Esophagus squamous epithelium (tissue), 5 donors: ENCODE data around the gene SPAG9. TPM values are rescaled to one million over a fixed set of nuclear protein-coding genes. Genes with fewer than 3 reads are reported as not detected.
"Not testable (repeated sequence)": the region's sequence is repeated elsewhere in the genome, so short reads cannot be mapped to it uniquely, and the experiment has no call there.

Experiments used
- DNase-seq: peaks from one replicate; lab custom pipeline; 2025; lab: John Stamatoyannopoulos, UW
- H3K27ac ChIP-seq, 4 donors: fragments of 200-600 bp; sonication (generic); one replicate each; pipeline ENCODE4 v1.5.1; 2016 to 2019; ENCODE audit warnings: mild to moderate bottlenecking in 1 of 4
- H3K27me3 ChIP-seq, 4 donors: fragments of 200-600 bp; sonication (generic); 1 replicate in 3 of 4; 2 replicates in 1 of 4; pipeline versions ENCODE4 v1.5.1 to v1.6.0; 2017 to 2021; ENCODE audit warnings: antibody characterized with exemption in 1 of 4
- H3K36me3 ChIP-seq, 3 donors: fragments of 200-600 bp; sonication (generic); one replicate each; pipeline ENCODE4 v1.5.1; 2016 to 2019
- H3K4me1 ChIP-seq, 3 donors: fragments of 200-600 bp; sonication (generic); one replicate each; pipeline ENCODE4 v1.5.1; 2017 to 2019
- H3K4me3 ChIP-seq, 4 donors: fragments of 200-600 bp; sonication (generic); 1 replicate in 3 of 4; 2 replicates in 1 of 4; pipeline ENCODE4 v1.5.1; 2016 to 2019; ENCODE audit warnings: mild to moderate bottlenecking in 2 of 4, moderate library complexity in 1 of 4
- H3K9me3 ChIP-seq, 3 donors: fragments of 200-600 bp; sonication (generic); one replicate each; pipeline ENCODE4 v1.5.1; 2016 to 2019
- POLR2A ChIP-seq, 4 donors: fragments of 450-650 bp; IDR thresholded peaks; one replicate each; pipeline ENCODE4 v1.6.1; 2017; ENCODE audit warnings: antibody characterized with exemption in 4 of 4, mild to moderate bottlenecking in 4 of 4, moderate library complexity in 3 of 4
- WGBS, 2 donors: methylation state at CpG; one replicate each; pipeline ENCODE4 v1.1.5; 2018; 5-methylcytosine and 5-hydroxymethylcytosine counted together
- intact Hi-C: fragments of 100-400 bp; cut with DNase I; formaldehyde crosslinking; loops from one replicate; pipeline ENCODE4 v1.15.0; 2022
- total RNA-seq, 4 donors: library from RNA; depleted of rRNA; stranded (reverse); fragments of >200 nt; gene quantifications; one replicate each; pipeline ENCODE4 v1.1.0, GENCODE V29; 2016
- TF ChIP-seq, protein P1 (sequence below), 6 experiments: fragments of 450-650 bp in 4 of 6; fragments of 200-600 bp in 2 of 6; sonication (generic) in 2 of 6; IDR thresholded peaks; one replicate each; pipeline ENCODE4 v1.5.1; 2016 to 2019; ENCODE audit warnings: antibody characterized with exemption in 6 of 6, mild to moderate bottlenecking in 4 of 6, moderate library complexity in 4 of 6
- donor health status: DM: yes; HTN: yes; CAD: no.

Gene SPAG9
- total RNA-seq, 4 donors from 2014 or later, result 25.6 to 88.5 (median 49.9) TPM

DNA sequence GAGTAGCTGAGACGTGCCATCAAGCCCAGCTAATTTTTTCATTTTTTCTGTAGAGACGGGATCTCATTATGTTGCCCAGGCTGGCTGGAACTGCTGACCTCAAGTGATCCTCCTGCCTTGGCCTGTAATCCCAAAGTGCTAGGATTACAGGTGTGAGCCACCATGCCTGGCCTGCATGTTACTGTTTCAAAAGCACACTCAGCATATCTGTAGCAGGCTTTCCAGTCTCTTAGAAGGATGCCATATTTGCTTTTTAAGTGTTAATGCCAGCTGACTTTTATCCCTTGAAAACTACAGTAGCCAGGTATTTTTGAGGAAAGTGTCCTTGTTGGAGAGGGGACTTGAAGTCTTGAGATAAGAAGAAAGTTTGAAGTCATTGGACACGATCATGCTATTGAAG is 15.3 kb upstream of the SPAG9 start:
- TF ChIP-seq, protein P1, sequence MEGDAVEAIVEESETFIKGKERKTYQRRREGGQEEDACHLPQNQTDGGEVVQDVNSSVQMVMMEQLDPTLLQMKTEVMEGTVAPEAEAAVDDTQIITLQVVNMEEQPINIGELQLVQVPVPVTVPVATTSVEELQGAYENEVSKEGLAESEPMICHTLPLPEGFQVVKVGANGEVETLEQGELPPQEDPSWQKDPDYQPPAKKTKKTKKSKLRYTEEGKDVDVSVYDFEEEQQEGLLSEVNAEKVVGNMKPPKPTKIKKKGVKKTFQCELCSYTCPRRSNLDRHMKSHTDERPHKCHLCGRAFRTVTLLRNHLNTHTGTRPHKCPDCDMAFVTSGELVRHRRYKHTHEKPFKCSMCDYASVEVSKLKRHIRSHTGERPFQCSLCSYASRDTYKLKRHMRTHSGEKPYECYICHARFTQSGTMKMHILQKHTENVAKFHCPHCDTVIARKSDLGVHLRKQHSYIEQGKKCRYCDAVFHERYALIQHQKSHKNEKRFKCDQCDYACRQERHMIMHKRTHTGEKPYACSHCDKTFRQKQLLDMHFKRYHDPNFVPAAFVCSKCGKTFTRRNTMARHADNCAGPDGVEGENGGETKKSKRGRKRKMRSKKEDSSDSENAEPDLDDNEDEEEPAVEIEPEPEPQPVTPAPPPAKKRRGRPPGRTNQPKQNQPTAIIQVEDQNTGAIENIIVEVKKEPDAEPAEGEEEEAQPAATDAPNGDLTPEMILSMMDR (IDR thresholded peaks at IDR 0.05), result no peak
- TF ChIP-seq POLR2A (IDR thresholded peaks at IDR 0.05), result no peak
- Histone ChIP-seq H3K4me3 (no peak overlapping the region), H3K27ac (no peak overlapping the region), H3K36me3 (no peaks in the 10 kb centered on the region), H3K4me1 (peaks cover 0 to 6% (median 0%) of the 10 kb centered on the region in 3 donors), H3K27me3 (no peaks in the 10 kb centered on the region), H3K9me3 (no peaks in the 10 kb centered on the region)
- intact Hi-C loops, result no loop called here
- DNase-seq, result no peak
- 87 to 93% methylated on average over 3 of the region's 3 CpGs for WGBS, 2 donors

DNA sequence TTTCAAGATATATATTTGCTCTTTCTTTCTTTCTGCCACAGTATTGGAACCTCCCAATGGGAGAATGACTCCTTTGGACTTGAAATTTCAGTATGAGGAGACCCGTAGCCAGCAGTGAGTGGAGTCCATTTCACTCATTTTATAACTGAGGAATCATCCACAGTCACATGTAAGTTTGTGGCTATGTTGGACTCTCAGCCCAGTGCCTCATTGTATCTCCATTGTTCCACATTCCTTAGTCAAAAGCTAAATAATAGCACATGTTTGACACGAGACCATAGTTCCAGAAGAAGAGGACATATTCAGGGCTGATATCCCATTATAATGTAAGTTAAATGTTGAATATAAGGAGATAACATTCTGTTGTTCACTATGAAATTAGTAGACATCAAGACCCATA is 12.7 kb upstream of the SPAG9 start:
- Histone ChIP-seq H3K9me3 (no peaks in the 10 kb centered on the region), H3K4me3 (no peak overlapping the region), H3K36me3 (no peaks in the 10 kb centered on the region), H3K4me1 (peaks cover 0 to 7% (median under 1%) of the 10 kb centered on the region in 3 donors), H3K27me3 (no peaks in the 10 kb centered on the region), H3K27ac (peak overlapping the region in 1 of 4 donors; percentile 10)
- TF ChIP-seq, protein P1 (IDR thresholded peaks at IDR 0.05), result no peak
- TF ChIP-seq POLR2A (IDR thresholded peaks at IDR 0.05), result no peak
- intact Hi-C loops, result no loop called here
- WGBS, 2 donors, result 69 to 72% methylated on average over 2 of the region's 2 CpGs
- no peak for DNase-seq

DNA sequence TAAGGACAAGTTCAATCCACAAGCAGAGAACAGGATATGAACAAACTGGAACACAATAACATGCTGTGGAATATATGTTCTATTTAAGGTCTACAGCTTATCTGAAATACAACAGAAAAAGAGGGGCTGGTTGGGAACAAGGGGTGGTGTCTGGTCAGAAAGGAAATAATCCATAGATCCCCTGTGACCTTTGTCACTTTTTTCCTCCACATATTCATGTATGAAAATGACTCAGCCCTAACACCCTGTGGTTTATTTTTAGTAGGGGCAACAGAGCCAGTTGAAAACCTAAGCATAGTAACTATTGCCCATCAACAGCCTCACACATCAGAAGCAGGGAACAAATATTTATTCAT is 12.3 kb upstream of the SPAG9 start:
- H3K9me3 ChIP-seq, result no peaks in the 10 kb centered on the region
- H3K27ac ChIP-seq, result peak overlapping the region in 1 of 4 donors; percentile 10
- H3K36me3 ChIP-seq, result no peaks in the 10 kb centered on the region
- intact Hi-C loops, result no loop called here
- TF ChIP-seq, protein P1 (IDR thresholded peaks at IDR 0.05), result no peak
- no peak for TF ChIP-seq POLR2A (IDR thresholded peaks at IDR 0.05)
- peaks cover 0 to 10% (median 5%) of the 10 kb centered on the region in 3 donors for H3K4me1 ChIP-seq
- no peaks in the 10 kb centered on the region for H3K27me3 ChIP-seq
- DNase-seq, result no peak
- H3K4me3 ChIP-seq, result no peak overlapping the region

DNA sequence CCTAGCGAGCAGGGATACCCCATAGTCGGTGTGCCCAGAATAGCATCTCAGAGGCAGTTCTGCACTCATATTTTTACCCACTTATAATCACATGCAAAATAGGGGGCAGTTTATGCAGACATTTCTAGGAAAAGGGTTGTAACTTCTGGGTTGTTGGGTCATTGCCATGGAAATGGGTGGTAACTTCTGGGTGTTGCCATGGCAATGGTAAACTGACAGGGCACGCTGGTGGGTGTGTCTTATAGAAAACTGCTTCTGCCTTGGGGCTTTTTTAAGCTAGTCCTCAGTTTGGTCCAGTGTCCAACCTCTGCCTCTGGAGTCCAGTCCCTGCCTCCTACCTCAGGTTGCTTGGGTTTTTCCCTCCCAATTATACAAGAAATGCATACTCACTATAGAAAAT is 7.4 kb upstream of the SPAG9 start:
- peaks cover 0 to 10% (median 8%) of the 10 kb centered on the region in 3 donors for H3K4me1 ChIP-seq
- no peak overlapping the region for H3K27ac ChIP-seq
- no peak overlapping the region for H3K4me3 ChIP-seq
- no peak for TF ChIP-seq POLR2A (IDR thresholded peaks at IDR 0.05)
- TF ChIP-seq, protein P1 (IDR thresholded peaks at IDR 0.05), result no peak
- no peaks in the 10 kb centered on the region for H3K27me3 ChIP-seq
- DNase-seq, result no peak
- H3K9me3 ChIP-seq, result no peaks in the 10 kb centered on the region
- 38 to 47% methylated on average over 3 of the region's 3 CpGs for WGBS, 2 donors
- no peaks in the 10 kb centered on the region for H3K36me3 ChIP-seq
- intact Hi-C loops, result no loop called here

DNA sequence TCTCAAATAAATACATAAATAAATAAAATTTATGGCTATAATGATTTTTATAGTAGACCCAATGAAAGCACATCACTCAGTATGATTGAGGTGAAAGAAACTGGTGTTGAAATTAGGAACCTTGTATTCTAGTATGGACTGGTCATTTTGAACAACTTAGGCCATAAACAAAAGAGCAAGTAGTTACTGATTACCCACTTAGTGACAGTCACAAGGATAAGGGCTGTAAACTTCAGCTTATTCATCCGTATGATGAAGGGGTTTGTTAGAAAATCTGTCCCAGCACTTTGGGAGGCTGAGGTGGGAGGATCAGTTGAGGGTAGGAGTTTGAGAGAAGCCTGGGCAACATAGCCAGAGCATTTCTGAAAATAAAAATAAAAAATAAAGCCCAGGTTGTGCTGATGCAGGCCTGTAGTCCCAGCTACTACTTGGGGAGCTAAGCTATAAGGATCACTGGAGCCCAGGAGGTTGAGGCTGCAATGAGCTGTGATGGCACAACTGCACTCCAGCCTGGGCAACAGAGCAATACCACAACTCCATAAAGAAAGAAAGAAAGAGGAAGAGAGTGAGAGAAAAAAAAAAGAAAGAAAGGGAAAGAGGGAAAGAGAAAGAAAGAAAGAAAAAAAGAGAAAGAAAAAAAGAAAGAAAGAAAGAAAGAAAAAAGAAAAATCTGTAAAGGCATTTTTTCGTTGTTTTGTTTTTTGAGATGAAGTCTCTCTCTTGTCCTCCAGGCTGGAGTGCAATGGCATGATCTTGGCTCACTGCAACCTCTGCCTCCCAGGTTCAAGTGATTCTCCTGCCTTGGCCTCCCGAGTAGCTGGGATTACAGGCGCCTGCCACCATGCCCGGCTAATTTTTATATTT is 4.2 kb upstream of the SPAG9 start:
- H3K27ac ChIP-seq, result no peak overlapping the region
- TF ChIP-seq, protein P1 (IDR thresholded peaks at IDR 0.05), result no peak
- no peak for TF ChIP-seq POLR2A (IDR thresholded peaks at IDR 0.05)

DNA sequence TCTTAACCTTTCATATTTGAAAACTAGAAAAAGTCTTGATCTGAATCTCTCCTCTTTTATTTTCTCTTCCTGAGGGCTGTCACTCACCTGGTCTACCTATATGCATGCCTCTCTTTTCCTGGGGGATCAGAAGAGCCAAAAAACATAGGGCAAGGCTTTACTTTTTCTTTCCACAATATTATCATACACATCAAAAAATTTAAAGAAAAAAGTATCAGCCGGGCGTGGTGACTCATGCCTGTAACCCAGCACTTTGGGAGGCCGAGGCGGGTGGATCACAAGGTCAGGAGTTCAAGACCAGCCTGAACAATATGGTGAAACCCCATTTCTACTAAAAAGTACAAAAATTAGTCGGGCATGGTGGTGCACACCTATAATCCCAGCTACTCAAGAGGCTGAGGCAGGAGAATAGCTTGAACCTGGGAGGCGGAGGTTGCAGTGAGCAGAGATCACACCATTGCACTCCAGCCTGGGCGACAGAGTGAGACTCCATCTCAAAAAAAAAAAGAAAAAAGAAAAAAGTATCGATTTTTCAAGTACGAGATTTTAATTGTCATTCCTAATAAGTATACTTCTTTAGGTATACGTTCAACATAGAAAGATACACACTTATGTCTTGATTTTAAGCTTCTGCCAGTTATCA is 1.9 kb upstream of the SPAG9 start:
- H3K9me3 ChIP-seq, intact Hi-C loops, DNase-seq, H3K27me3 ChIP-seq, H3K36me3 ChIP-seq: not testable (repeated sequence)
- peak overlapping the region; percentile 100 for H3K27ac ChIP-seq
- peaks cover 11 to 38% (median 24%) of the 10 kb centered on the region in 3 donors for H3K4me1 ChIP-seq
- peak overlapping the region in 1 of 4 donors; percentile 100 for H3K4me3 ChIP-seq
- 71 to 82% methylated on average over 10 of the region's 10 CpGs for WGBS, 2 donors

More for the DNA sequence above, 4.2 kb upstream of the SPAG9 start:
- no peak for DNase-seq
- no peak overlapping the region for H3K4me3 ChIP-seq
- no peaks in the 10 kb centered on the region for H3K9me3 ChIP-seq
- no peaks in the 10 kb centered on the region for H3K36me3 ChIP-seq
- intact Hi-C loops, result no loop called here
- 83 to 86% methylated on average over 5 of the region's 5 CpGs for WGBS, 2 donors
- H3K4me1 ChIP-seq, result peaks cover 0 to 21% (median 15%) of the 10 kb centered on the region in 3 donors
- no peaks in the 10 kb centered on the region for H3K27me3 ChIP-seq
